C4-2B (cell line): ENCODE results near the gene CLCN3.

ENCODE experiments used
- H3K27ac ChIP-seq: fragments of 450-650 bp; 2 replicates; pipeline ENCODE4 v1.5.1; 2017
- CTCF ChIP-seq: fragments of 450-650 bp; conservative IDR thresholded peaks from 2 replicates; pipeline ENCODE4 v1.5.1; 2017; ENCODE audit warnings: mild to moderate bottlenecking
- ZFX ChIP-seq: fragments of 450-650 bp; IDR thresholded peaks from 2 replicates; pipeline ENCODE4 v1.6.1; 2017

CLCN3 gene

GRCh38 chr4:169626331-169627282 is 6.2 kb downstream of the CLCN3 start:
- no peak overlapping the region for H3K27ac ChIP-seq
- no peak for TF ChIP-seq CTCF
- no peak for TF ChIP-seq ZFX

- no peak for TF ChIP-seq ZFX
- no peak for TF ChIP-seq CTCF
- H3K27ac ChIP-seq = no peak overlapping the region
Measured at GRCh38 chr4:169627307-169627706, 6.9 kb downstream of the CLCN3 start.

GRCh38 chr4:169628579-169628978 is 8.2 kb downstream of the CLCN3 start:
- TF ChIP-seq ZFX (no peak), CTCF (no peak)
- H3K27ac ChIP-seq = no peak overlapping the region

GRCh38 chr4:169630069-169630468 is 9.7 kb downstream of the CLCN3 start:
- no peak overlapping the region for H3K27ac ChIP-seq
- TF ChIP-seq ZFX (no peak), CTCF (no peak)

- TF ChIP-seq ZFX = no peak
- TF ChIP-seq CTCF = no peak
- no peak overlapping the region for H3K27ac ChIP-seq
Measured at GRCh38 chr4:169632896-169633295, 12.5 kb downstream of the CLCN3 start.

GRCh38 chr4:169634975-169635374 is 14.6 kb downstream of the CLCN3 start:
- no peak overlapping the region for H3K27ac ChIP-seq
- TF ChIP-seq ZFX = no peak
- TF ChIP-seq CTCF = no peak

- TF ChIP-seq CTCF (no peak), ZFX (no peak)
- no peak overlapping the region for H3K27ac ChIP-seq
Measured at GRCh38 chr4:169640261-169640870, 20.0 kb downstream of the CLCN3 start.
